Erythroblast (primary cell): ENCODE measurements around the gene IDS.
A peak's percentile ranks its signal among the peaks of the same experiment; 100 is the strongest.
"Not testable (repeated sequence)": the region's sequence is repeated elsewhere in the genome, so short reads cannot be mapped to it uniquely, and the experiment has no call there.

Experiments
- DNase-seq, 2 experiments: peaks; one replicate each; lab custom pipeline; 2025; lab: John Stamatoyannopoulos, UW
- GATA1 ChIP-seq: IDR thresholded peaks from 2 replicates; pipeline ENCODE4 v1.6.1; 2011; ENCODE audit warnings: low read depth, mild to moderate bottlenecking, control low read depth, low read length, moderate library complexity
- POLR2A ChIP-seq: IDR thresholded peaks from 2 replicates; pipeline ENCODE4 v1.6.1; 2011; ENCODE audit warnings: mild to moderate bottlenecking, low read length

The IDS gene

GRCh38 chrX:149539283-149540130 is 34.4 kb upstream of the IDS start:
- TF ChIP-seq POLR2A (no peak), GATA1 (no peak)
- peak; percentile 92 to 93 for DNase-seq

DNA sequence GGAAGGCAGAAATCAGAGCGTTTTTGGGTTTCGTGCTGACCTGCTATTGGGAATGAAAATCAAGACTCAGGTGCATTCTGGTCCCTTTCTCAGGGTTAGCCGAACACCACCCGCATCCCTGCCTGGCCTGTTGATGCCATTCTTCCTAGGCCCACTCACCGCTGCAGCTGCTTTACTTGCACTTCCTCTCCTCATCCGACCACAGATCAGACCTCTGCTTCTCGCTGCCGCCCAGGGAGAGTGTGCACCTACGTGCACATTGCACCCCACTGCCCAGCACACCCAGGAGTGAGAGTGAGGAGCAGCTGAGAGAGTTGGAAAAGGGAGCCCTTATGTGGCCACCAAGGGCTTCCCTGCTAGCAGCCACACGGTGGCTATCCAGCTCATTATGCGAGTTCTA is 32.4 kb upstream of the IDS start:
- DNase-seq, result not testable (repeated sequence)

GRCh38 chrX:149534926-149535602 is 30.0 kb upstream of the IDS start:
- not testable (repeated sequence) for DNase-seq

- DNase-seq, result not testable (repeated sequence)
These were observed 28.9 kb upstream of the IDS start for GRCh38 chrX:149533999-149534398.

DNA sequence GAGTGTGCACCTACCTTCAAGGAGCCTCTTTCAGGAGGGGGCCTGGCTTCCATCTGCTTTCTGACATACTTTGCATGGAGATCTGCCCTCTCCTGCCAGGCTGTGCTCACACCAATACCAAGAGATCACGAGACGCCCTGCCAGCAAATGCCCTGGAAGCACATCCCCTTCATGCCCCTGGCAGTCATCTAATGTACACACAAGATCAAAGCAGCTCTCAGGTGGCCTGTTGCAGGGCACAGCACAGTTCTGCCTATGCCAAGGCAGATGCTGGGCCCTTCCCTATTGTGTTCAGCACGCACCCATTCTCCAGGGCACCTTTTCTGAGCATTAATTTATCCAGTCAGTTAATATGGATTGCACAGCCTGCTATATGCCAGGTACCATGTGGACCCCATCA is 27.8 kb upstream of the IDS start:
- DNase-seq, result not testable (repeated sequence)

DNA sequence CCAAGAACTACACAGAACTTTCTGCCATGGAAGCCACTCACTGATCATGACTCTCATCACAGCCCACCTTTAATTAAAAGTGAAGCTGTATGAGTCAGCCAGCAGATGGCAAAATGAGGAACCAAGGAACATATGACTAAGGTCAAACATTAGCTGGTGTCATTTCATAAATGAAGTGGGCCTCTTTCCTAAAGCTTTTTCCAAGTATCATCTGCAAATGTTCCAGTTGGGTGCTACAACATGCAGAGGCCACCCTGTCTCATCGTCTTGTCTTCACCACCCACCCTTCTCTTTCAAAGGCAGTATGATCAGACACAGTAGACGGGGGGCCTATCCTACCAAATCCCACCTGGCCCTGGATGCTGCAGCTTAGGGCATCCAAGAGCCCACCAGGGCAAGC is 26.5 kb upstream of the IDS start:
- TF ChIP-seq POLR2A, result no peak
- no peak for TF ChIP-seq GATA1
- no peak for DNase-seq

DNA sequence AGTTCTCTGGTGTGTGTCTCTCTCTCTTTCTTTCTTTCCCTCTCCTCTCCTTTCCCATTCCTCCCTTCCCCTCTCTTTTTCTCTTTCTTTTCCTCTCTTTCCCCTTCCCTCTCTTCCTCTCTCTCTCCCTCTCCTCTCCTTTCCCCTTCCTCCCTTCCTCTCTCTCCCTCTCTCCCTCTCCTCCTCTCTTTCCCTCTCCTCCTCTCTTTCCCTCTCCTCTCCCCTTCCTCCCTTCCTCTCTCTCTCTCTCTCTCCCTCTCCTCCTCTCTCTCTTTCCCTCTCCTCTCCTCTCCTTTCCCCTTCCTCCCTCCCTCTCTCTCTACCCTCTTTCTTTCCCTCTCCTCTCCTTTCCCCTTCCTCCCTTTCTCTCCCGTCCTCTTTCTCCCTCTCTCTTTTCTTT is 23.3 kb upstream of the IDS start:
- DNase-seq, result no peak
- no peak for TF ChIP-seq GATA1

DNA sequence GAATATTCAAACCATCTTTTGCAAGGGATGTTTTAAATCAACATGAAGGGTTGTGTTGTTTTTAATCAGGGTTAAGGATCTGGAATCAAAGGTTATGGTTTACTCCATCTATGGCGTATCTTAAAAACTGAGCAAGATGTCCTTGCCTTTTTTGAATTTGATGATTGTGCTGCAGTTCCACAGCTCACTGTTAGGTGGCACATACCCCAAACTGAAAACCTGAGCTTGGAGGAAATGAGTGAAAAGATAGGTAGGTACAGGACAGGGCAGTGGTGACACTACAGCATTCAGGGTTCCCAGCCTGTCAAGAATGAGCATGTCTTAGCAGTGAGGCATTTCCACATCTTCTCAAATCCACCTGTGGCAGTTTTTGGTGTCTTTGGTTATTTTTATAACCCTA is 22.6 kb upstream of the IDS start:
- no peak for TF ChIP-seq POLR2A
- TF ChIP-seq GATA1, result no peak
- peak; percentile 42 to 53 for DNase-seq

GRCh38 chrX:149526318-149527033 is 21.4 kb upstream of the IDS start:
- not testable (repeated sequence) for DNase-seq

DNA sequence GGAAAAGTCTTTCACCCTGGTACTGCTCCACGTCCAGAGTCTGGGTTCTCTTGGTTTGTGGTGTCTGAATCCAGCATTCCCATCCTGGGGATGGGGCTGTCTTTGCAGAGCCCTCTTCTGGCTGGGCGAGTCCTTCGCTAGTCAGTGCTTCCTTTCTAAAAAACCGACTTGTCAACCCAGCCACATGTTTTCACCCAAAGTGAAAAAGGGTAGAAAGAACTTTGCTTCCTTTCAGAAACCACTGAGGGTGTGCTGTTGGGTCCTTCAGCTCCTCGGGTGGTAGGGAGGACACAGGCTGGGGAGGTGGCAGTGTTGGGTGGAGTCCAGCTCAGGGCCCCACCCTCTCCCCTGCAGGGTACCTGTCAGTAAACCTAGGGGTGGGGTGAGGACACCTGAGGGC is 20.8 kb upstream of the IDS start:
- peak in 1 of 2 experiments; percentile 2 for DNase-seq

DNA sequence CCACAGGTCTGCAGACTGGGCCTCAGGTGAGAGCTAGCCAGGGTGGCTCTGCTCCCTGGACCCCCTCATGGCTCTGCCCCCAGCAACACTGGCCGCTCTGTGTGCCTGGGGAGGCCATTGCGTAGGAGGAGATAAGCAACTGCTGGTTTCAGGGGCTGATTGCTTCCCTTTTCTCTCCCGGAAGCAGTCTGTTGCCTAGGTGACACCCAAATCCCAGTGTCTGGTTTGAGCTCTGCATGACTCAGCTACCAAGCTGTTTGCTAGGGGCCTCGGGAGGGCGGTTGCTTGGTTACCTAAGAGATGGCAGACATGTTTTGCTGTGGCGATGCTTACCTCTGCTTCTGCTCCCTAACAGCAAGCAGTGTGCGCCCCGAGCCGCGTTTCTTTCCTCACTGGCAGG is 20.3 kb upstream of the IDS start:
- peak; percentile 80 to 86 for DNase-seq

- TF ChIP-seq POLR2A (no peak), GATA1 (no peak)
- DNase-seq, result peak in 1 of 2 experiments; percentile 2
These were observed 17.8 kb upstream of the IDS start for GRCh38 chrX:149522916-149523315.

GRCh38 chrX:149521438-149521837 is 16.3 kb upstream of the IDS start:
- no peak for TF ChIP-seq GATA1
- peak in 1 of 2 experiments; percentile 22 for DNase-seq

GRCh38 chrX:149520636-149521277 is 15.7 kb upstream of the IDS start:
- peak; percentile 9 to 60 for DNase-seq

DNA sequence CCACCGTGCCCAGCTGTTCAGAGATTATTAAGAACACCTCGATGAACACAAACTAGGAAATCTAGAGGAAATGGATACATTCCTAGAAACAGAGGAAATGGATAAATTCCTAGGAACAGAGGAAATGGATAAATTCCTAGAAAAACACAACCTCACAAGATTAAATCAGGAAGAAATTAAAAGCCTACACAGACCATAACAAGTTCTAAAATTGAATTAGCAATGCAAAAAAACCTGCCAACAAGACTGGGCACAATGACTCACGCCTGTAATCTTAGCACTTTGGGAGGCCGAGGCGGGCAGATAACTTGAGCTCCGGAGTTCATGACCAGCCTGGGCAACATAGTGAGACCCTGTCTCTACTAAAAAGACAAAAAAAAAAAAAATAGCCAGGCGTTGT is 13.1 kb upstream of the IDS start:
- DNase-seq, result peak in 1 of 2 experiments; percentile 6
- TF ChIP-seq GATA1 (no peak), POLR2A (no peak)
